HUES6 (cell line): ENCODE results near the gene CSGALNACT2.

ENCODE experiments used
- H3K27ac ChIP-seq: 2 replicates; pipeline ENCODE4 v1.7.0; 2013; ENCODE audit warnings: low read depth, mild to moderate bottlenecking, low read length, inconsistent platforms
- H3K27me3 ChIP-seq: 2 replicates; pipeline ENCODE4 v1.6.1; 2013; ENCODE audit warnings: low read length; ENCODE audit not compliant: control insufficient read depth, insufficient read depth
- H3K36me3 ChIP-seq: 2 replicates; pipeline ENCODE4 v1.6.1; 2013; ENCODE audit warnings: low read length; ENCODE audit not compliant: control insufficient read depth, insufficient read depth
- H3K4me1 ChIP-seq: 2 replicates; pipeline ENCODE4 v1.6.1; 2013; ENCODE audit warnings: low read length; ENCODE audit not compliant: control insufficient read depth, insufficient read depth
- H3K4me3 ChIP-seq: 2 replicates; pipeline ENCODE4 v1.5.1; 2013; ENCODE audit warnings: low read depth, low read length
- H3K9ac ChIP-seq: one replicate; pipeline ENCODE4 v1.6.1; 2013; ENCODE audit warnings: mild to moderate bottlenecking, low read length
- H3K9me3 ChIP-seq: 2 replicates; pipeline ENCODE4 v1.6.1; 2013; ENCODE audit warnings: low read depth, low read length; ENCODE audit not compliant: control insufficient read depth, insufficient read depth

CSGALNACT2 gene

DNA sequence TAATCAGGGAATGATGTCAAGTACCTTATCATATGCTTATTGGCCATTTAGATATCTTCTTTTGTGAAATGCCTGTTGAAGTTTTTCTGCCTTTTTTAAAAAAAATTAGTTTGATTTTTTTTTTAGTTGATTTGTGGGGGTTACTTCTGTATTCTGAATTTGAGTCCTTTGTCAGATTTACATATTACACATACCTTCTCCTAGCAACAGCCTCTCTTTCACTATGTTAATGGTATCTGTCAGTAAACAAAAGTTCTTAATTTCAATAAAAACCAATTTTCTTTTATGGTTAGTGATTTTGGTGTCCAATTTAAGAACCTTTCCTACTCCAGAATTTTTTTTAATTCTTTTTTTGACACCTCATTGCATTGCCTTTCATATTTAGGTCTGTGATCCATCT, 52.0 kb downstream of the CSGALNACT2 start:
- Histone ChIP-seq H3K4me1 (no peaks in the 10 kb centered on the region), H3K9me3 (no peaks in the 10 kb centered on the region), H3K27ac (no peak overlapping the region), H3K9ac (no peak overlapping the region), H3K27me3 (no peaks in the 10 kb centered on the region), H3K36me3 (peaks cover 10% of the 10 kb centered on the region), H3K4me3 (no peak overlapping the region)

GRCh38 chr10:43190775-43191174, 52.5 kb downstream of the CSGALNACT2 start:
- Histone ChIP-seq H3K27ac (no peak overlapping the region), H3K27me3 (no peaks in the 10 kb centered on the region), H3K4me3 (no peak overlapping the region), H3K36me3 (peaks cover 15% of the 10 kb centered on the region), H3K4me1 (no peaks in the 10 kb centered on the region), H3K9ac (no peak overlapping the region), H3K9me3 (no peaks in the 10 kb centered on the region)

DNA sequence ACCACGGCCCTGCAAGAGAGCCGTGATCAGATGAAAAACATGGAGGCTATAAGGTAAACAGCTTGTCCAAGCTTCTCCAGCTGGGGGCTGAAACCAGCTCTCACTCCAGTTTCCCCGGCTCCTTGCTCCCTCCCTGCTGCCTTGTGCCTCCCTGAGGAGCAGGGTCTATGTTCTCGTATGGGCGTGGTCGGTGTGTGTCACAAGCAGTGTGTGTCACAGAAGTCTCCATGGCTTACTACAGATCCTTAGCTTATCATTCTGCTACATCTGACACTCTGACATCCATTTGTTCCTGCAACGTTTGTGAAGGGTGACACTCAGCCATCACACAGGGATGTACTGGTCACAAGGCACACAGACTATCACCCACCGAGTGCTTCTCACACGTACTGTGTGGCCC, 54.6 kb downstream of the CSGALNACT2 start:
- H3K4me3 ChIP-seq, result no peak overlapping the region
- H3K9me3 ChIP-seq, result no peaks in the 10 kb centered on the region
- no peaks in the 10 kb centered on the region for H3K27me3 ChIP-seq
- H3K27ac ChIP-seq, result no peak overlapping the region
- no peak overlapping the region for H3K9ac ChIP-seq
- no peaks in the 10 kb centered on the region for H3K4me1 ChIP-seq
- H3K36me3 ChIP-seq, result peaks cover 36% of the 10 kb centered on the region

DNA sequence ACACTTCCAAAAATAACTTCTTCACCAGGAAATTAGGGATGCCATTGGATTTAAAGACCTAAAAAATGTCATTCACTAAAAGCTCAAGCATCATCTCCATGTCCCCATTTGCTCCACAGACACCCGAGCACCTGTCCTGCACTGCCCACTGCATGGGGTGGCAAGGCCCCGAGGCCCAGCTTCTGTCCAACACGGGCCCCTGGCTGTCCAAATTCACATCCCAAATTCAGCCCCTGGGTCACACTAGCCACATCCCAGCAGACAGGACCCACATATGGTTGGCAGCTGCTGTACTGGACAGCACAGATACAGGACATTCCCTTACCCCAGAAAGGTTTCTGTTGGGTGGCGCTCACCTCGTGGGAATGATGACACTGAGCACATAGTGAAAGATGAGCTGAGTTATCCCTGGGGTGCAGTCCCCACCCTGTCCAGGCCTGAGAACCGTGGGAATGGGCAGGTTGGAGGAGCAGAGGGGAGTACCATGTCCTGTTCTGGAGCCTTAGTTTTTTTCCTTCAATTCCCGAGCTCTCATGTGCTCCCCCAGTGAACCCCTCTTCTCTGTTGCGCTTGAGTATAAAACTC, 55.3 kb downstream of the CSGALNACT2 start:
- no peaks in the 10 kb centered on the region for H3K27me3 ChIP-seq
- no peak overlapping the region for H3K4me3 ChIP-seq
- no peak overlapping the region for H3K27ac ChIP-seq
- no peaks in the 10 kb centered on the region for H3K4me1 ChIP-seq
- H3K9ac ChIP-seq, result no peak overlapping the region
- no peaks in the 10 kb centered on the region for H3K9me3 ChIP-seq
- peaks cover 43% of the 10 kb centered on the region for H3K36me3 ChIP-seq

DNA sequence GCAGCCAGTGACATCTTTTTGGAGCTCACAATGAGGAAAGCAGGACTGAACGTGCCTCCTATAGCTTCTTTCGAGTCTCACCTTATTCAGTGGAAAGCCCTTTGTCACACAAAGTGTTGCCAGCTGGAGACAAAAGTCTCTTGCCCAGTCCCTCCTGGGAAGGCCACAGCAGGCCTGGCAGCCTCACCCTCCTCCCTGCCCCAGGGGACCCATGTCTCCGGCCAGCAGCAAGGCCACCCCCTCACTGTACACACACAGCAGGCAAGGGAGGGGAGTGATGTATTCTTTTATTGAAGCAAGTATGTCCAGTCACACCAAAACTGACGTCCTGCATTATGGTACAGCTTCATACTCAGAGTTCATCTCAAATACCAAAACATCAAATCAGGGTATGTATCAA, 56.0 kb downstream of the CSGALNACT2 start:
- H3K4me3 ChIP-seq, result no peak overlapping the region
- peaks cover 50% of the 10 kb centered on the region for H3K36me3 ChIP-seq
- no peaks in the 10 kb centered on the region for H3K27me3 ChIP-seq
- no peaks in the 10 kb centered on the region for H3K4me1 ChIP-seq
- H3K9ac ChIP-seq, result no peak overlapping the region
- H3K27ac ChIP-seq, result no peak overlapping the region
- no peaks in the 10 kb centered on the region for H3K9me3 ChIP-seq

GRCh38 chr10:43194859-43195258, 56.6 kb downstream of the CSGALNACT2 start:
- Histone ChIP-seq H3K27ac (no peak overlapping the region), H3K4me1 (no peaks in the 10 kb centered on the region), H3K9ac (no peak overlapping the region), H3K36me3 (peaks cover 56% of the 10 kb centered on the region), H3K27me3 (no peaks in the 10 kb centered on the region), H3K4me3 (no peak overlapping the region), H3K9me3 (no peaks in the 10 kb centered on the region)

GRCh38 chr10:43195557-43195956, 57.3 kb downstream of the CSGALNACT2 start:
- Histone ChIP-seq H3K27me3 (no peaks in the 10 kb centered on the region), H3K36me3 (peaks cover 63% of the 10 kb centered on the region), H3K27ac (no peak overlapping the region), H3K9me3 (no peaks in the 10 kb centered on the region), H3K9ac (no peak overlapping the region), H3K4me1 (no peaks in the 10 kb centered on the region), H3K4me3 (no peak overlapping the region)

DNA sequence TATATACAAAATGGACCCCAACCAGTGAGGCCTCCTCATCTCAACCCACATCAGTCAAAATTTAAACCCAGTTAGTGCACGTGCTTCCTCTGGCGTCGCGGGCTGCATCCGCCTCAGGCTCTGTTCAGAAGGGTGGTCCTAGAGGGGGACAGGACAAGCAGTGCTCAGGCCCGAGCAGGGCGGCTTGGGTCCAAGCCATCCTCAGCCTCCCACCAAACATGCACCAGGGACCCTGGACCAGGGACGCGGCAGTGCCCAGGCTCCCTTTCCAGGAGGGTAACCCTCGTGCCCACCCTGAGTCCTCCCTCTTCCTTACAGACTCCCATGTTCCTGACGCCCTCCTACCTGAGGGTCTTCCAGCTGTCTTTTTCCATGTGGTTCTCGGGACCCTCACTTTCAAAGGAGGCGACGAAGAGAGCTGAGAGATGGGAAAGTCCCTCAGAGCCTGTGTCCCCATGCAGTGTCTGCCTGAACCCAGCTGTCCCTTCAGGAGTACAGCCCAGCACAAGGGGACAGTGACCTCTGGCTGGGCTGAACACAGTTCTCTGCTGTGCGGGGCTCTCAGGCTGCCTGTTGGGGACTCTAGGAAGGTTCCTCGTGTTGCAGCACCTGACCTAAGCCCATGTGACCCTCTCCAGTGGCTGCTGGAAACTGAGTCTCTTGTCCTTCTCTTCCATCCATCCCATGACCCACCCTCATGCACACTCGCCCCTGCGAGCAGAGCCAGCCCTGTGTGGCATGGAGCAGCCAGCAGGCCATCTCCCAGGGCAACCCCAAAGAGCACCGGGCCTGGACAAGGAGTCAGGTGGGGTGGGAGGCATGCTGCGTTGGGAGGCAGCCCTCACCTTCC, 58.1 kb downstream of the CSGALNACT2 start:
- Histone ChIP-seq H3K9ac (no peak overlapping the region), H3K36me3 (peaks cover 67% of the 10 kb centered on the region), H3K27me3 (no peaks in the 10 kb centered on the region), H3K27ac (no peak overlapping the region), H3K4me1 (no peaks in the 10 kb centered on the region), H3K9me3 (no peaks in the 10 kb centered on the region), H3K4me3 (no peak overlapping the region)

DNA sequence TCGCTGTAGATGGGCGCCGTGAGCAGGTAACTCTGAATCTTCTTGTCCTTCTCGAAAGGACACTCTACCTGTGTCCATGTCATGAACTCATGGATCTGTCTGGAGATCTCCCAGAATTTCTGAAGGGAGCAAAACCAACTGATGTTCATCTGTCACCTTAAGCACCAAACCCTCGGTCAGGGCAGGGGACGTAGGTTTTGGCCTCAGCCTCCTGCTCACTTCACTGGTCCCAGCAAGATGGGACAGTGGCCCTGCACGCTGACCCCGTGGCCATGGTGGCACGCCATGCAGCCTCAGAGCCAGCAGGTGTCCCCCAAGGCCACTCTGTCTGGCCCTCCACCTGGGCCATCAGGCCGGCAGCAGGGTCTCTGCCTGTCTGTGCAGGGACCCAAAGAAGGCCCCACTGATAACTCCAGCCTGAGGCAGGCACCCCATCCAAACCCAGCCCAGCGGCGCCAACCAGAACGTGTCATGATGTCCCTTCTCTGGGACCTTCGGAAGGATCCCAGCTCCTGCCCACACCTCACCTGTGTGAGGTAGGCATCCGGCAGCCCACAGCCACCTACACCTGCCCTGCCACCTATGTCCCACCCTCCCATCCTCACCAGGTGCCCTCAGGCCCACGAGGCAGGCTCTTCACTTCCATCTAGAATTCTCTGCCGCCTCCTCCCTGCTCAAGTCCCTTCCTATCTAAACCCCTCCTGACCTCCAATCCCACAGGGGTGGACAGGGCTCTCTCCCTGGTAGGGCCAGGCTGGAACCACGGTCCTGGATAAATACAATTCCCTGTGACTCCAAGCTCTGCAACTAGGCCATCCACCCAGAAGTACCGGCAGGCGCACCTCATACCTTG, 59.0 kb downstream of the CSGALNACT2 start:
- H3K9ac ChIP-seq, result no peak overlapping the region
- H3K9me3 ChIP-seq, result no peaks in the 10 kb centered on the region
- no peak overlapping the region for H3K27ac ChIP-seq
- H3K4me3 ChIP-seq, result no peak overlapping the region
- peaks cover 67% of the 10 kb centered on the region for H3K36me3 ChIP-seq
- H3K27me3 ChIP-seq, result no peaks in the 10 kb centered on the region
- H3K4me1 ChIP-seq, result no peaks in the 10 kb centered on the region

DNA sequence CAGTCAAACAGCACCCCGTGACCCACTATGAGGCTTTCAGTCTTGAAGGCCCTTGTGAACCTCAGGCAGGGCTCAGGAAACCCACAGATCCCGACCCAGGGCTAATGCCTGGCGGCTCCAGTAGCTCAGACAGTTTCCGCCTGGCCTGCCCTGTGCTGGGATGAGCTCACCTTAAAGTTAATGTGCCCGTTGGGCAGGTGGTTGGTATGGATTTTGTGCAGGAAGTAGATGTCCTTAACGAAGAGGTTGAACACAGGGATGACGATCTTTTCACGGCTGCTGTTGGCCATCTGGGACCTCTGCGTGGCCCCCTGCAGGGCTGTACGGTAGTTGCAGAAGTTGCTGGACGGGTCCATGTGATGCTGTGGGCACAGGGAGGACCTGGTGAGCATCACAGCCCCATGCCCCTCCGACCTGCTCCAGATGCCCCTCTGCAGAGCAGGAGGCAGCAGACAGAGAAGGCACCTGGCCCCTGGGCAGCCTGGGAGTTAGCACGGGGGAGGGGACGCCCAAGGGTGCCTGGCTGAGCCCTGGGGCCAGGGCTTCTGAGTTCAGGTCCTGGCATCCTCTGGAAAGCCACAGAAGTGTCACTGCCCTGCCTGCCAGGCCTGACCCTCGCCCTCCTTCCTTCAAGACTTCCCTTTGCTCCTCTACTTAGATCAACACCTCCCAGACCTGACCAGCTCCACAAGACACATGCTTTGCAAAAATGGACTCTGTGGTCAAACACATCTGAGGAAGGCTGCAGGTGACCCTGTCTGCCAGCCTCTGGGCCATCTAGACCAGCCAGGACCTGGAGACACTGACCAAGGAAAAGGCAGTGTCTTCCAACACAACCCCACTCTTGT, 59.8 kb downstream of the CSGALNACT2 start:
- H3K4me1 ChIP-seq, result no peaks in the 10 kb centered on the region
- no peak overlapping the region for H3K9ac ChIP-seq
- H3K27ac ChIP-seq, result no peak overlapping the region
- H3K9me3 ChIP-seq, result no peaks in the 10 kb centered on the region
- no peak overlapping the region for H3K4me3 ChIP-seq
- peaks cover 67% of the 10 kb centered on the region for H3K36me3 ChIP-seq
- no peaks in the 10 kb centered on the region for H3K27me3 ChIP-seq
